SU-DHL-6 (cell line): ENCODE measurements around the gene ACKR2.

Experiments
- EZH2phosphoT487 ChIP-seq: fragments of 200-600 bp; sonication (generic), shearing (Covaris generic); conservative IDR thresholded peaks from 2 replicates; pipeline ENCODE4 v1.6.1; 2018; ENCODE audit warnings: mild to moderate bottlenecking, antibody characterized with exemption, low read length, moderate library complexity, mixed read lengths
- TF ChIP-seq, protein P1 (sequence below): fragments of 200-600 bp; sonication (generic); IDR thresholded peaks from one replicate; pipeline ENCODE4 v1.5.1; 2017; ENCODE audit warnings: antibody characterized with exemption, mild to moderate bottlenecking, low read length, moderate library complexity; ENCODE audit not compliant: insufficient read depth, poor library complexity, severe bottlenecking

DNA sequence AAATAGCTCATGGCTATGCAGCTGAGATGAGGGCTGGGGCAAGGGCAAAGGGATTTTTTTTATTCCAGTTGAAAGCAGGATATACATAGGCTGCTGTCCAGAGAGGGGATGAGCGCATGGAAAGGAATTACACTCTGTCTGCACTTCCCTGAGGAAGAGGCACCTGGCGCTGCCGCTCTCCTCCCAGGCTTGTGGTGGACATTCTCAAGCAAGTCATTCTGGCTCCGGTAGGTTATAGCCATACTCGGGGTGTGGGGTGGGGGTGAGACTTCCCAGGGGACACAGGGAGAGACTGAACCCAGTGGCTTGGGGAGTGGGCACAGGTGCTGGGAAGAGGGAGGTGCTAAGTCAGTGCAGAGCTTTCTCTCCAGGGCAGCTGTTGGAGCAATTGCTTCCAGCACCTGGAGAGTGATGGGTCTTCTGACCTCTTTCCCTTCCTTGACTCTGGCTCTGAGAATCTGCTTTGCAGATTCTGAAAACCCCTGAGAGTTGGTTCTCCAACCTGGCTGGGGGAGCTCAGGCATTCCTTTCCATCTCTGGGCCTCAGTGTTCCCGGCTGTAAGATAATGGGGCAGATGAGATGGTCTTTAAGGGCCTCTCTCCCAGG, 42.1 kb downstream of the ACKR2 start:
- TF ChIP-seq, protein P1, sequence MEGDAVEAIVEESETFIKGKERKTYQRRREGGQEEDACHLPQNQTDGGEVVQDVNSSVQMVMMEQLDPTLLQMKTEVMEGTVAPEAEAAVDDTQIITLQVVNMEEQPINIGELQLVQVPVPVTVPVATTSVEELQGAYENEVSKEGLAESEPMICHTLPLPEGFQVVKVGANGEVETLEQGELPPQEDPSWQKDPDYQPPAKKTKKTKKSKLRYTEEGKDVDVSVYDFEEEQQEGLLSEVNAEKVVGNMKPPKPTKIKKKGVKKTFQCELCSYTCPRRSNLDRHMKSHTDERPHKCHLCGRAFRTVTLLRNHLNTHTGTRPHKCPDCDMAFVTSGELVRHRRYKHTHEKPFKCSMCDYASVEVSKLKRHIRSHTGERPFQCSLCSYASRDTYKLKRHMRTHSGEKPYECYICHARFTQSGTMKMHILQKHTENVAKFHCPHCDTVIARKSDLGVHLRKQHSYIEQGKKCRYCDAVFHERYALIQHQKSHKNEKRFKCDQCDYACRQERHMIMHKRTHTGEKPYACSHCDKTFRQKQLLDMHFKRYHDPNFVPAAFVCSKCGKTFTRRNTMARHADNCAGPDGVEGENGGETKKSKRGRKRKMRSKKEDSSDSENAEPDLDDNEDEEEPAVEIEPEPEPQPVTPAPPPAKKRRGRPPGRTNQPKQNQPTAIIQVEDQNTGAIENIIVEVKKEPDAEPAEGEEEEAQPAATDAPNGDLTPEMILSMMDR = no peak
- TF ChIP-seq EZH2phosphoT487 = no peak
